OCI-LY7 (cell line): Measurements from ENCODE around the gene ACBD5.
"Not testable (repeated sequence)": the region's sequence is repeated elsewhere in the genome, so short reads cannot be mapped to it uniquely, and the experiment has no call there.

ENCODE experiments used
- EZH2phosphoT487 ChIP-seq: fragments of 200-600 bp; sonication (generic); IDR thresholded peaks from 2 replicates; pipeline ENCODE4 v1.6.1; 2018; ENCODE audit warnings: low read depth, borderline replicate concordance, mild to moderate bottlenecking, mixed run types, antibody characterized with exemption, low read length, moderate library complexity, mixed read lengths
- TF ChIP-seq, protein P1 (sequence below): fragments of 200-600 bp; sonication (generic); conservative IDR thresholded peaks from 2 replicates; pipeline ENCODE4 v1.5.1; 2014; ENCODE audit warnings: mild to moderate bottlenecking, antibody characterized with exemption, low read length, moderate library complexity, mixed read lengths

DNA sequence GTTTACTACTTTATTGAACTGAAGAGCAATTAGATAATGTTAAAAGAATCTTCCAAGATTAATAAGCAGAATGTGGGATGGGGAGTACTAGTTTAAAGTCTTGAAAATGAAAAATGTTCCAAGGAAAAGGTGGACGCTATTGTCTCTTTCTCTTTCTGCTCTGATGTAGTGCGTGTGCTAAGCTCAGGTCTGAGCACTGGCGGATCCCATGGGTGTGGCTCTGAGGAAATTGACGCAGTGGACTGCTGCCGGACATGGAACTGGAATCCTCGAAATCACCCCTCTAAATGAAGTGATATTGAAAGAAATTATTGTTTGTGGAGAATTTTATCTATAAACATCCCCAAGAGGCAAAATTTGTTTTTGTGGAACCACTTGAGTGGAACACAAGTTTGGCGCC lies 22.2 kb upstream of the ACBD5 start:
- TF ChIP-seq, protein P1, sequence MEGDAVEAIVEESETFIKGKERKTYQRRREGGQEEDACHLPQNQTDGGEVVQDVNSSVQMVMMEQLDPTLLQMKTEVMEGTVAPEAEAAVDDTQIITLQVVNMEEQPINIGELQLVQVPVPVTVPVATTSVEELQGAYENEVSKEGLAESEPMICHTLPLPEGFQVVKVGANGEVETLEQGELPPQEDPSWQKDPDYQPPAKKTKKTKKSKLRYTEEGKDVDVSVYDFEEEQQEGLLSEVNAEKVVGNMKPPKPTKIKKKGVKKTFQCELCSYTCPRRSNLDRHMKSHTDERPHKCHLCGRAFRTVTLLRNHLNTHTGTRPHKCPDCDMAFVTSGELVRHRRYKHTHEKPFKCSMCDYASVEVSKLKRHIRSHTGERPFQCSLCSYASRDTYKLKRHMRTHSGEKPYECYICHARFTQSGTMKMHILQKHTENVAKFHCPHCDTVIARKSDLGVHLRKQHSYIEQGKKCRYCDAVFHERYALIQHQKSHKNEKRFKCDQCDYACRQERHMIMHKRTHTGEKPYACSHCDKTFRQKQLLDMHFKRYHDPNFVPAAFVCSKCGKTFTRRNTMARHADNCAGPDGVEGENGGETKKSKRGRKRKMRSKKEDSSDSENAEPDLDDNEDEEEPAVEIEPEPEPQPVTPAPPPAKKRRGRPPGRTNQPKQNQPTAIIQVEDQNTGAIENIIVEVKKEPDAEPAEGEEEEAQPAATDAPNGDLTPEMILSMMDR: not testable (repeated sequence)
- not testable (repeated sequence) for TF ChIP-seq EZH2phosphoT487
